ENCODE results near the gene PDE3B.

Gene PDE3B

GRCh38 chr11:14902650-14903350, 259.2 kb downstream of the PDE3B start:
- H3K27ac ChIP-seq = no peak overlapping the region
- TF ChIP-seq CTCF (conservative IDR thresholded peaks at IDR 0.05) = no peak

DNA sequence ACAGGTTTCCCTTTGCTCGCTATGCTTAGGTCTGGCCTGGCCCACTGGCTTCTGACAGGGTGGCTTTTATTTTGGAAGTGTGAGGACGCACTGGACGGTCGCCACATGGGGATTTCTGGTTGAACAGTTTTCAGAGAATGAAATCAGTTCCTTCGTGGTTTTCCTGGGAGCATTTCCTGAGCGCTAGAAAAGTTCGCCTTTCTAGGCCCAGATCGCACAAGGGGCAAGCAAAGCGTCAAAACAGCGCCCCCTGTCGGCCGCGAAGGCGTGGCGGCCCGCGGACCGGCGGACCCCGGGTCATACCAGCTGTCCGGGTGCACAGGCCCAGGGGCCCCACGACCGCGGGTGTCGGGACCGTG, 261.1 kb downstream of the PDE3B start:
- TF ChIP-seq CTCF (conservative IDR thresholded peaks at IDR 0.05) = no peak
- H3K27ac ChIP-seq = no peak overlapping the region

- H3K27ac ChIP-seq = no peak overlapping the region
- TF ChIP-seq CTCF (conservative IDR thresholded peaks at IDR 0.05) = no peak
Measured at GRCh38 chr11:14905104-14906033, 261.8 kb downstream of the PDE3B start.

GRCh38 chr11:14906578-14906977, 263.0 kb downstream of the PDE3B start:
- TF ChIP-seq CTCF (conservative IDR thresholded peaks at IDR 0.05) = no peak
- H3K27ac ChIP-seq = no peak overlapping the region

DNA sequence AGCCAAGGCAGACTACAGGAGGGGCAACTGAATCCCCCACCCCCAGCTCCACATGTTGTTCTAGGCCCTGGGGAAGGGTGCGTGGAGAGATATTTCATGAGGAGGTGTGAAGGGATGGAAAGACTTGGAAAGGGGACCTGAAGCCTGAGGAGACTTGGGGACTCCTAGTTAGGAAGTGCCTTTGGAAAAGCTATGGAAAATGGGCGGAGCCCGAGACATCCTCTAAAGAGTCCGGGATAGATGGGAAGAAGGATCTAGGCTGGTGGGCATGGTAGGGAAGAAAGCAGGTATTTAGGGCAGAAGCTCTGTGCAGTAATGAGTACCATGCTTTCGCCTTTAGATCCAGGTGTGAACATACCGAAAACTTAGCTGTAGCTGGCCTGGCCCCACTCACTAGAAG, 263.4 kb downstream of the PDE3B start:
- TF ChIP-seq CTCF (conservative IDR thresholded peaks at IDR 0.05) = no peak
- no peak overlapping the region for H3K27ac ChIP-seq

- TF ChIP-seq CTCF (conservative IDR thresholded peaks at IDR 0.05) = peak; percentile 68
- H3K27ac ChIP-seq = no peak overlapping the region
Measured at GRCh38 chr11:14907411-14908213, 264.0 kb downstream of the PDE3B start.

Measured in VCaP (cell line).